GM21825 (cell line): ENCODE results near the gene BAHCC1.

ENCODE experiments used
- ATAC-seq: cut with Tn5 transposase; IDR thresholded peaks from one replicate; pipeline ENCODE4 v1.9.1; 2021; ENCODE audit warnings: mild to moderate bottlenecking, moderate library complexity; ENCODE audit not compliant: unreplicated experiment

Gene BAHCC1

DNA sequence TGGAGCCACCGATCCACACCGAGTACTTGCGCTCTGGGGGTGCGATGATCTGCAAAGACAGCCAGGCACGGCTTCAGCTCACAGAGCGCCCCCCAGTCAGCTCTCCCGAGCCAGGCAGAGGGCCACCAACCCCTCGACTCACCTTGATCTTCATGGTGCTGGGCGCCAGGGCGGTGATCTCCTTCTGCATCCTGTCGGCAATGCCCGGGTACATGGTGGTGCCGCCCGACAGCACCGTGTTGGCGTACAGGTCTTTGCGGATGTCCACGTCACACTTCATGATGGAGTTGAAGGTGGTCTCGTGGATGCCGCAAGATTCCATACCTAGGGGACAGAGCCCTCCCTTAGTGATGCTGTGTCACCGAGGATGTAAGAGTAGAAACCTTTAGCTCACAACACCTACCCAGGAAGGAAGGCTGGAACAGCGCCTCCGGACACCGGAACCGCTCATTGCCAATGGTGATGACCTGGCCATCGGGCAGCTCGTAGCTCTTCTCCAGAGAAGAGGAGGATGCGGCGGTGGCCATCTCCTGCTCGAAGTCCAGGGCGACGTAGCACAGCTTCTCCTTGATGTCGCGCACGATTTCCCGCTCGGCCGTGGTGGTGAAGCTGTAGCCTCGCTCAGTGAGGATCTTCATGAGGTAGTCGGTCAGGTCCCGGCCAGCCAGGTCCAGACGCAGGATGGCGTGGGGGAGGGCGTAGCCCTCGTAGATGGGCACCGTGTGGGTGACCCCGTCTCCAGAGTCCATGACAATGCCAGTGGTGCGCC lies 115.7 kb downstream of the BAHCC1 start:
- no peak for ATAC-seq

DNA sequence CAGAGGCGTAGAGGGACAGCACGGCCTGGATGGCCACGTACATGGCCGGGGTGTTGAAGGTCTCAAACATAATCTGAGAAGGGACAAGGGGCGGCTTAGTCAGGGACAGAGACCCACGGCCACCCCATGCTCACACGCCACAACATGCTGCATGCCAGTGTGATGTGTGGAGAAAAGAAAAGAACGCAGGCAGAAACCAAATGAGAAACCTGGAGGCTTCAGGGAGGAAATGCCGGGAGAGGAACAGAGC lies 116.2 kb downstream of the BAHCC1 start:
- no peak for ATAC-seq

DNA sequence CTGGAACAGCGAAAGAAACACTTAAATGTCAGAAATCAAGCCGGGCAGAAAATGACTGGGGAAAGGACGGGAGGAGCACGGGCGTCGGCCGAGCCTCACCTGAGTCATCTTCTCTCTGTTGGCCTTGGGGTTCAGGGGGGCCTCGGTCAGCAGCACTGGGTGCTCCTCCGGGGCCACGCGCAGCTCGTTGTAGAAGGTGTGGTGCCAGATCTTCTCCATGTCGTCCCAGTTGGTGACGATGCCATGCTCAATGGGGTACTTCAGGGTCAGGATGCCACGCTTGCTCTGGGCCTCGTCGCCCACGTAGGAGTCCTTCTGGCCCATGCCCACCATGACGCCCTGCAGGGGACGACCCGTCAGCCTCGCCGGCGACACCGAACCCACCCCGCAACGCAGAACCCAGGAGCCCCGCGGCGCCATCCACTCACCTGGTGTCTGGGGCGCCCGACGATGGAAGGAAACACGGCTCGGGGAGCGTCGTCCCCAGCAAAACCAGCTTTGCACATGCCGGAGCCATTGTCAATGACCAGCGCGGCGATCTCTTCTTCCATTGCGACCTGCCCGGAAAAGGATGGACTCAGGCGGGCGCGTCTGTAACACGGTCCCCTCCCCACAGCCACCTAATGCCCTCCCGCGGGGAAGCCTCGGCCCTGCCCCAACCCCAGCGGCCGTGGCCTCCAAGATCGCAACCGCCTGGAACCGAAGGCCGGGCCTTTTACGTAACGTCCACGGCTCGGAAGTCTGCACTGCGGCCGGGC lies 116.7 kb downstream of the BAHCC1 start:
- ATAC-seq = peak; percentile 0

DNA sequence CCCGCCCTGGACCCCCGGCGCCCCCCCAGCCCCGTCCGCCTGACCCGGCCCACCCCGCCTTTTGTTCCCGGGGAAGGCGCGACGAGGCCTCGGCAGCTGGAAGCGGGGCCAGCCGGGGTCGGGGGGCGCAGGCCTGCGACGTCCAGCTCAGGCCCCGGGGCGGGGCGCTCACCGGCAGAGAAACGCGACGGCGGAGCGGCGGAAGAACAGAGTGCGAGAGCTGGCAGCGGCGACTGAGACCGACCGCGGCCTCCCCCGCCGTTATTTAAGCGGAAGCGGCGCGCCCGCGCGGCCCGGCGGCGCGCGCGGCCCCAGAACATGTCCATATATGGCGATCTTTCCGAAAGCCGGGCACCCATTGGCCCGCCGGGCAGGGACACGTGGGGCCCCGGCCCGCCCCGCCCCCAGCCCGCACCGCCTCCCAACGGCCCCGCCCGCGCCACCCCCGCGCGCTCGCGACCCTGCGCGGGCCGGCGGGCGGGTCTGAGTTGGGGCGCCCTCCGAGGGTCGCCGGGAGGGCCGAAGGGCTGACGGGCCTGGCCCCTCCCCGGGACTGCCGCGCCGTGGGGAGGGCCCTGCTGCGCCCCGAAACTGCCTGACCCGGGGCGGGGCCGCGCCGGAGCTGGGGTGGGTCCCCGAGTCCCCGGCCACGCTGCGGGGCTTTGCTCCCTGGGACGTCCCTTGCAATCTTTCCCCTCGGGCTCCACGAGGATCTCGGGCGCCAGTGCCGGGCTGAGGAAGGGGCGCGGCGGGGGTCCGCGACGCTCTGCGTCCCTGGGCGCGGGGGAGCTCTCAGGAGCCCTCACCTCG lies 117.5 kb downstream of the BAHCC1 start, which contains the start of gene ACTG1:
Gene ACTG1, minus strand, starts transcription at position 238 of the 810 bp plus-strand sequence. CDS start 445 bp downstream, outside the sequence.
- peak; percentile 28 for ATAC-seq

DNA sequence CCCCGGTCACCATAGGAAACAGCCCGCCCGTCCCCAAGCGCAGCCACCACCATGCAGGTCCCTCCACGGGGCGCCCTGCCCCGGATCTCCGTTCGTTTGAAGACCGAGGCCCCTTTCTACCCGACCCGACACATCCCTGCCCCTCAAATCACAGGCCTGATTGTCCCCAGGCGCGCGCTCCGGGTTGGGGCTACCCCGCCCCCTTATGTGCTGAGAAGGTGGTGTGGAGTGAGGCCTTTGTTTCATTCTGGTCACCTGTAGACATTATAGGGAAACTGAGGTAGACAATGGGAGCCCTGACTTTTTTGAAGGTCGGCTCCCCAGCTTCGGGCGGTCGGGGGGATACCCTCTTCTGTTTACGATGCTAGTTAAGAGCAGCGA lies 118.1 kb downstream of the BAHCC1 start:
- ATAC-seq = peak; percentile 2

DNA sequence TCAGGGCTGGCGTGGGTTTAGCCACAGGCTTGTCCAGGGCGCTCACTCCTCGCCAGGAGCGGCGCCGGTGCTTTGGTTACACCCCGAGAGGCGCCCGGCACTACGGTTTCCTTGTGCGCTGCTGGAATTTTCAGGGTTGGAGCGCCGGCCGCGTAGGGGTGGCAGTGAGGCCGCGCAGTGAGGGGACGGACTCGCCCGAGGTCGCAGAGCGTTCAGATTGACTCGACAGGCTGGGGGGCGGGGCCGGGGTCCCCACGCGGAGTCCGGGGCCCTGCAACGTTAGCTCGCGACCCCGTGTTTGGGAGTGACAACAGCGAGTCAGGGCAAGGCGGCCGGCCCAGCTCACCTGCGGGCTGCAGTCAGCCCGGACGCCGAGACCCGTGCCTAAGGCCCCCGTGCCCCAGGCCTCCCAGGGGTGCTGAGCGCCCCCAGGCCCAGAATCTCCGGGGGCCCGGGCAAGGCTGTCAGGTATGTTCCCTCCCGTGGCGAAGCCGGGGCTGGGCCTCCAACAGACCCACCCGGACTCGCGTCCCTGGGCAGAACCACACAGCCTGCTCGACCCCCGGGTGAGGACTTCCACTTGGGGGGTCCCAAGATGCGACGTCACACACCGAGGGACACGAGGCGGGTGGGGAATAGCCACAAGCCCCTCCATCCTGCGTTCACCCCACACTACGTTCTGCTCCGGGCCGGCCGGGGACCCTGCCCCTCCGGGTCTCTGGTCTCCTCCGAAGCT lies 118.7 kb downstream of the BAHCC1 start:
- ATAC-seq = no peak

DNA sequence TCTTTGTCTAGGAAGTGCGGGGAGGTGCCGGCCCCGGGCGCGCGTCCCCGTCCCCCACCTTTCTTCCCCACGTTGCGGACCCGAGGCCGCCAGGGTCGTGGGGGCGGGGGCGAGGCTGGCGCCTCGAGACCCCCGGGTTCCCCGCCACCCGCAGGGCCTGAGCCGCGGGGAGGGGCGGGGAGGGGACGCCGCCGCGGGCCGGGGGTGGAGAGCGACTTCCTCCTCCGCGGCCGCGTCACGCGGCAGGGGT lies 119.2 kb downstream of the BAHCC1 start:
- ATAC-seq = no peak

DNA sequence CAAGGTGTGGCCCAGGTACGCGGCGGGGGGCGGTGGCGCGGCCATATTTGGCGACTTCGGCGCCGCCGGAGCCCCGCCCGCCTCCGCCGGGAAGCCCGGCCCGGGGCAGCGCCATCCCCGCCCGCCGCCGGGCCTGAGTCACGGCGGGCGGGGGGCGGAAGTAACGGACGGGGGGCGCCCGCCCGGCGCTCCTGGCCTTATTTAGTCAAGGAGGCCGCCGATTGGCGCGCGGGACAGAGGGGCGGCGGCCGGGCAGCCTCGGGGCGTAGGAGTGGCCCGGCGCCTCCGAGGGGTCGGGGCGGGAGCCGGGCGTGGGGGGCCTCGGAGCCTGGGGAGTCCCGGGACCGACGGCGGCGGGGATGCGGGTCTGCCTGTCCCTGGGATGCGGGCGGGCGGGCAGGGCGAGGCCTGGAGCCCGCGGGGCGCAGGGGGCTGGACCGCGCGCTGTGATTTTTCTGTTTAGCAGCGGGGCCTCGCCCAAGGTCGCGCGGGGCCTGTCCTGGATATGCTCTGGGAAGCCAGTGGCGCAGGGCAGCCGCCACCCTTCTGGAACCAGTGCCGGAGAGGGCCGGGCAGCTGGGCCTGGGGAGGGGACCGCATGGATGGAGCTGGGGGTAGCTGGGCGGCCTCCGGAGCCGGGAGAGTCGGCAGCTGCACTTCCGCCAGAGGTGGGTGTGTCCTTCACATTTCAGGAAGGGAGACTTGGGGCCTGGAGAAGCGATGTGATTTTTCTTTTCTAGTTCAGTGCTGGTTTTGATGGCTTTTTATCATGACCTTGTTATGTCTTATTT lies 119.7 kb downstream of the BAHCC1 start:
- peak; percentile 11 for ATAC-seq

DNA sequence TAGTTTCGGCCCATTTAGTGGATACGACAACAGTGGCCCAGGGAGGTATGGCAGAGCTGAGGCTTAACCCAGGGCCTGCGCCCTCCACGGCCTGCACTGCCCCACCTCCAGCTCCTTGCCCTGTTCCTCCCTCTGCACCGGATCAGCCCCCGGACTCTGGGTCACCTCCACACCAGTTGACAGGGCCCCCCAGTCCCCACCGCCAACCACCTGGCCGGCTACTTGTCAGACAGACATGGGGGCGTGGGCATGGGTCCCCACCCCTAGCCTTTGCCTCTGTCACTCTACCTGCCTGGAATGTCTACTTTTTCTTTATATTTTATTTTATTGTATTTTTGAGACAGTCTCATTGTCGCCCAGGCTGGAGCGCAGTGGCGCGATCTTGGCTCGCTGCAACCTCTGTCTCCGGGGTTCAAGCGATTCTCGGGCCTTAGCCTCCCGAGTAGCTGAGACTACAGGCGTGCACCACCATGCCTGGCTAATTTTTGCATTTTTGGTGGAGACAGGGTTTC lies 120.3 kb downstream of the BAHCC1 start:
- no peak for ATAC-seq
